Epithelial cell of proximal tubule (primary cell): ENCODE data around the gene FAM184B. TPM values are rescaled to one million over a fixed set of nuclear protein-coding genes. Genes with fewer than 3 reads are reported as not detected.

Experiments used
- DNase-seq: peaks from one replicate; pipeline ENCODE4 v3.0.0-alpha.2; 2011; ENCODE audit warnings: low read depth
- H3K4me3 ChIP-seq: 2 replicates; pipeline ENCODE4 v1.5.1; 2011; ENCODE audit warnings: low read depth, mild to moderate bottlenecking, low read length
- total RNA-seq: library from RNA; depleted of rRNA; stranded (reverse); fragments of >200 nt; gene quantifications from 2 replicates; pipeline ENCODE4 v1.2.3, GENCODE V29; 2015
- TF ChIP-seq, protein P1 (sequence below): conservative IDR thresholded peaks from 2 replicates; pipeline ENCODE4 v1.5.1; 2012; ENCODE audit warnings: low read depth, mild to moderate bottlenecking, low read length

Gene FAM184B
- total RNA-seq, 1 donor from 2014 or later, result 0.17 TPM

GRCh38 chr4:17613761-17614415 lies 167.5 kb downstream of the FAM184B start:
- peak overlapping the region; percentile 90 for H3K4me3 ChIP-seq
- TF ChIP-seq, protein P1, sequence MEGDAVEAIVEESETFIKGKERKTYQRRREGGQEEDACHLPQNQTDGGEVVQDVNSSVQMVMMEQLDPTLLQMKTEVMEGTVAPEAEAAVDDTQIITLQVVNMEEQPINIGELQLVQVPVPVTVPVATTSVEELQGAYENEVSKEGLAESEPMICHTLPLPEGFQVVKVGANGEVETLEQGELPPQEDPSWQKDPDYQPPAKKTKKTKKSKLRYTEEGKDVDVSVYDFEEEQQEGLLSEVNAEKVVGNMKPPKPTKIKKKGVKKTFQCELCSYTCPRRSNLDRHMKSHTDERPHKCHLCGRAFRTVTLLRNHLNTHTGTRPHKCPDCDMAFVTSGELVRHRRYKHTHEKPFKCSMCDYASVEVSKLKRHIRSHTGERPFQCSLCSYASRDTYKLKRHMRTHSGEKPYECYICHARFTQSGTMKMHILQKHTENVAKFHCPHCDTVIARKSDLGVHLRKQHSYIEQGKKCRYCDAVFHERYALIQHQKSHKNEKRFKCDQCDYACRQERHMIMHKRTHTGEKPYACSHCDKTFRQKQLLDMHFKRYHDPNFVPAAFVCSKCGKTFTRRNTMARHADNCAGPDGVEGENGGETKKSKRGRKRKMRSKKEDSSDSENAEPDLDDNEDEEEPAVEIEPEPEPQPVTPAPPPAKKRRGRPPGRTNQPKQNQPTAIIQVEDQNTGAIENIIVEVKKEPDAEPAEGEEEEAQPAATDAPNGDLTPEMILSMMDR, result no peak
- peak; percentile 1 for DNase-seq

DNA sequence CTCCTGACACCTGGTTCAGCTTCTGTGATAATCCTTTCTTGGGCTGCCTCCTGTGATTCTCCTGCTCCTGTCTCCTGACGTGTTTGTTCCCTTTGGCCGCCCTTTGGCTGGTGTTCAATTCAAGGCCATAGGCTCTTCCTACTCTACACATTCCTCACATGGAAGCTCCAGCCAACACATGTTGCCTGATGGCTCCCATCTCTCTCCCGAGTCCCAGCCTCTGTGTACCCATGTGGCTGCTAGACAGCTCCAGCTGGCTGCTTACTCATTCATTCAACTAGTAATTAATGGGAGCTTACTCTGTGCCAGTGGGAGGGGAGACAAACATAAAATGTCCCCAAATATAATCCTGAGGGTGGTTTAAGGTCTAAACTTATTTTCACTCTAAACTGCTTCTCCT lies 176.2 kb downstream of the FAM184B start:
- no peak for DNase-seq
- TF ChIP-seq, protein P1, result no peak
- no peak overlapping the region for H3K4me3 ChIP-seq

DNA sequence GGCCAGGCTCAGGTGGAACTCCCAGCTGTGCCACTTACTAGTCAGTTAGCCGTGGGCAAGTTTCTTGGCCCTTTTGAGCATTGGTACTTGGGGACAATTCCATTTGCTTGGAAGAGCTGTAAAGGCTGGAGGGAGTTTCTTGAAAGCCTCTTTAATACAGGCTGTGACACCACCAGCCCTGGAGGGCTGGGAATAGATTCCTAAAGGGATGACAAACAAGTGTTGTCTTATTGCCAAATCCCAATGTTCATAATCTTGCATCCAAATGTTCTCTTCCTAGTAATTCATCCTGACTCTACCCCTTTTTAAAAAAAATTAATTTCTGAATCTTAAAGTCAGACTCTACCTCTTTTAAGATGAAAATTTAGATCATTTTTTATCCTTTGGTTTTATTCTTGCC lies 181.6 kb downstream of the FAM184B start:
- TF ChIP-seq, protein P1, result no peak
- DNase-seq, result no peak
- no peak overlapping the region for H3K4me3 ChIP-seq

DNA sequence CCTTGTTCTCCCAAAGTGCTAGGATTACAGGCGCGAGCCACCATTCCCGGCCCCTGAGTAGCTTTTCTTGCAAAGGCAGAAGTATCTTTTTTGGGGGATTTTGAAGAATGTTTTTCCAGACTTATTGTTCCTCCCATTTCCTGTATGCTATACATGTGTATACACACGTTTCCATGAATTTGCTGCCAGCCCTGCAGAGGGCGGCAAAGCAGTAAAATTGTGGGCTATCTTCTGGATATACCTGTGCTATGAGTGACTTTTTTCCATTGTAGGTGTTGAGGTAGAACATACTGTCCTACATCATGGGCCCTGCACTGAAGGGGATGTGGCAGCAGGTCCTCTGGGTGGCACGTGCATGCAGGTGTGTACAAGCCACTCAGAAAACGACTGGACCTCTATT lies 183.9 kb downstream of the FAM184B start:
- TF ChIP-seq, protein P1, result peak; percentile 46
- DNase-seq, result no peak
- no peak overlapping the region for H3K4me3 ChIP-seq

- H3K4me3 ChIP-seq, result no peak overlapping the region
- DNase-seq, result no peak
- TF ChIP-seq, protein P1, result no peak
These were observed 185.9 kb downstream of the FAM184B start for GRCh38 chr4:17595471-17596005.

- no peak for DNase-seq
- TF ChIP-seq, protein P1, result no peak
- no peak overlapping the region for H3K4me3 ChIP-seq
These were observed 192.1 kb downstream of the FAM184B start for GRCh38 chr4:17589355-17589754.
